NT2/D1 (cell line): ENCODE data around the gene KRTAP6-1.

Experiments used
- DNase-seq: peaks from one replicate; pipeline ENCODE4 v3.0.0-alpha.2; 2011; ENCODE audit warnings: low read depth, low spot score
- H3K27me3 ChIP-seq: 2 replicates; pipeline ENCODE4 v1.6.0; 2011; ENCODE audit warnings: mild to moderate bottlenecking; ENCODE audit not compliant: insufficient read length, insufficient read depth
- H3K36me3 ChIP-seq: 2 replicates; pipeline ENCODE4 v1.6.1; 2011; ENCODE audit warnings: mild to moderate bottlenecking, low read length, mixed read lengths; ENCODE audit not compliant: insufficient read depth, insufficient read length
- H3K4me1 ChIP-seq: 2 replicates; pipeline ENCODE4 v1.5.1; 2011; ENCODE audit not compliant: insufficient read depth, insufficient read length
- H3K4me3 ChIP-seq: 2 replicates; pipeline ENCODE4 v1.5.1; 2011; ENCODE audit warnings: low read depth; ENCODE audit not compliant: insufficient read length
- H3K9ac ChIP-seq: 2 replicates; pipeline ENCODE4 v1.6.0; 2011; ENCODE audit warnings: low read depth; ENCODE audit not compliant: insufficient read length
- H3K9me3 ChIP-seq: 2 replicates; pipeline ENCODE4 v1.5.1; 2011; ENCODE audit warnings: mild to moderate bottlenecking, low read length; ENCODE audit not compliant: insufficient read depth
- SUZ12 ChIP-seq: IDR thresholded peaks from 2 replicates; pipeline ENCODE4 v1.6.1; 2011; ENCODE audit not compliant: insufficient read length, insufficient read depth; ENCODE audit errors: extremely low read depth
- YY1 ChIP-seq: IDR thresholded peaks from 2 replicates; pipeline ENCODE4 v1.6.1; 2011; ENCODE audit not compliant: insufficient read length, insufficient read depth
- ZNF274 ChIP-seq: IDR thresholded peaks from 2 replicates; pipeline ENCODE4 v1.6.1; 2011; ENCODE audit warnings: mild to moderate bottlenecking, low read depth, low read length

KRTAP6-1 gene

DNA sequence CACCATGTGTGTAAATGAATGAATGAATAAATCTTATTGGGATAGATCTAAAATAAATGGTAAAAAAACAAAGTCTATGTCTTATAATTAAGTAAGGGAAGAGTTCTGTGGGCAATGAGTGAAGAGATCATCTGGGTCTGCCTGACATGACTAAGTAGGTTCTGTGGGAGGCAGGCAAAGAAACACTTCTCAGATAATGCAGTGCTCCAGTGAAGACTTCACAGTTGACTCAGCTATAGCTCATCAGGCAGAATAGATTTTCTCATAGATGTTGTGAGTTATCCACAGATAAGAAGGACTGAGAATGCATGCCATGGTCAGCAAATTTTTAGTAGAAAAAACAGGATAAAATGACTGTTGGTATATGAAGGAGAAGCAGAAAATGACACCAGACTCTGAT, 36.0 kb downstream of the KRTAP6-1 start:
- Histone ChIP-seq H3K4me3 (no peak overlapping the region), H3K27me3 (no peaks in the 10 kb centered on the region), H3K36me3 (no peaks in the 10 kb centered on the region), H3K9me3 (no peaks in the 10 kb centered on the region), H3K9ac (no peak overlapping the region), H3K4me1 (no peaks in the 10 kb centered on the region)
- TF ChIP-seq YY1 (no peak), ZNF274 (no peak), SUZ12 (no peak)
- no peak for DNase-seq

DNA sequence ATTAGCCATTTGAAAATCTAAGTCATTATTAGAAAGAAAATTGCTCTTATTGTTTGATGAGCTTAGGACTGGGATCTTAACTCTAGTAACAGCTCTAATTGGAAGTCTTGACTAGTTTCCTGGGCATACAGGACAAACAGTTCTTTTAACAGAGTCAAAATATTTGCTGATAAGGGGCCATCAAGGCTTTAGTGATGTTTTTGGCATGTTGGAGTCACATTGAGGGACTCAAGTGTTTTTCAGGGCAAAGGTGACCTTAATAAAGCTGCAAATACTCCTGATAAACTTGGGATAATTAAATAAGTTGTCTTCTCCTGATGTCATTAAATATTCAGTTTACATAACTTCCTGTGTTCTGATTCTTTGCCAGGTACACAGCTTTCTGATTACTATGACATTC, 46.1 kb downstream of the KRTAP6-1 start:
- Histone ChIP-seq H3K36me3 (no peaks in the 10 kb centered on the region), H3K9ac (no peak overlapping the region), H3K27me3 (no peaks in the 10 kb centered on the region), H3K4me3 (no peak overlapping the region), H3K4me1 (no peaks in the 10 kb centered on the region), H3K9me3 (no peaks in the 10 kb centered on the region)
- no peak for DNase-seq
- TF ChIP-seq YY1, result no peak
- TF ChIP-seq ZNF274, result no peak

DNA sequence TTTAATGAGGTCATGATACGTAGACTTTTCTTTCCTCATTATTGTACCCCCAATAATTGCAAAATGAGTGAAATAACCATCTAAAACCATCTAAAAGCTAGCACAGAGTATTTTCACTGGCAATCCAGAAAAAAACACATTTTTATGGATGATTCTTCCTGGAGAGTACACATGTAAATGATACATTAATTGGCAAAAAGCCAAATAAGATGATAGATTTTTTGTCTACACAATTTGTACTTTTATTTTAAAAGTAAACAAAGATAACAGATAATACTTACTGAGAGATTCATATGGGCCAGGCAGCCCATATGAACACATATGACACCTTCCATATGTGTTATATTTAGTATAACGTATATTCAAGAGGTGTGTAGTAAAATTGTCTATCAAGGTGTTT, 50.1 kb downstream of the KRTAP6-1 start:
- H3K27me3 ChIP-seq, result no peaks in the 10 kb centered on the region
- TF ChIP-seq YY1 (no peak), SUZ12 (no peak), ZNF274 (no peak)
- no peak overlapping the region for H3K9ac ChIP-seq
- no peak overlapping the region for H3K4me3 ChIP-seq
- H3K9me3 ChIP-seq, result no peaks in the 10 kb centered on the region; the same call in 1 of the 2 replicates
- H3K36me3 ChIP-seq, result no peaks in the 10 kb centered on the region
- DNase-seq, result no peak
- H3K4me1 ChIP-seq, result no peaks in the 10 kb centered on the region
